H1 (cell line): Measurements from ENCODE around the gene ROBO4. TPM values are rescaled to one million over a fixed set of nuclear protein-coding genes. Genes with fewer than 3 reads are reported as not detected.

ENCODE experiments used
- CTCF ChIA-PET: fragments of 300-600 bp; sonication (Branson Sonifier 250); formaldehyde crosslinking; loops from one replicate; lab custom pipeline; 2021; ENCODE audit not compliant: partially characterized antibody; lab: Charles Lee
- POLR2A ChIA-PET: fragments of 300-600 bp; sonication (Branson Sonifier 250); formaldehyde crosslinking; loops from one replicate; lab custom pipeline; 2021; ENCODE audit warnings: inconsistent platforms; ENCODE audit not compliant: partially characterized antibody; lab: Charles Lee
- DNase-seq, 2 experiments: peaks; one replicate each; pipeline versions ENCODE4 v3.0.0 to v3.0.0-alpha.2; 2010 to 2022; ENCODE audit warnings: low spot score in 2 of 2, low read depth in 1 of 2, mixed read lengths in 1 of 2
- FAIRE-seq: peaks from 2 replicates; lab custom pipeline; 2011; peaks lifted over from hg19 to GRCh38; lab: Jason Lieb, UNC
- H2AFZ ChIP-seq: 2 replicates; pipeline ENCODE4 v1.8.1; 2012; ENCODE audit warnings: low read length, inconsistent platforms
- H2AK5ac ChIP-seq: 2 replicates; pipeline ENCODE4 v1.6.1; 2013; ENCODE audit warnings: low read depth, low read length
- H2BK120ac ChIP-seq: replicated peaks from 2 replicates; pipeline ENCODE3; 2013; ENCODE audit warnings: low read depth, low read length, inconsistent platforms
- H2BK12ac ChIP-seq: 2 replicates; pipeline ENCODE4 v1.6.1; 2013; ENCODE audit warnings: low read depth, low read length
- H2BK15ac ChIP-seq: 2 replicates; pipeline ENCODE4 v1.6.1; 2013; ENCODE audit warnings: low read length
- H2BK20ac ChIP-seq: 2 replicates; pipeline ENCODE4 v1.6.1; 2013; ENCODE audit warnings: low read length
- H2BK5ac ChIP-seq: 2 replicates; pipeline ENCODE4 v1.6.1; 2013; ENCODE audit warnings: low read depth, low read length
- H3K14ac ChIP-seq: 2 replicates; pipeline ENCODE4 v1.6.1; 2013; ENCODE audit warnings: inconsistent platforms; ENCODE audit not compliant: insufficient read length
- H3K18ac ChIP-seq: 2 replicates; pipeline ENCODE4 v1.6.1; 2013; ENCODE audit warnings: low read length; ENCODE audit errors: extremely low read depth
- H3K23ac ChIP-seq: 2 replicates; pipeline ENCODE4 v1.6.1; 2013; ENCODE audit warnings: inconsistent platforms; ENCODE audit not compliant: insufficient read length
- H3K23me2 ChIP-seq: 2 replicates; pipeline ENCODE4 v1.6.1; 2013; ENCODE audit warnings: low read depth, low read length
- H3K27ac ChIP-seq: 2 replicates; pipeline ENCODE4 v1.6.1; 2011; ENCODE audit warnings: low read depth, low read length, inconsistent platforms
- H3K27me3 ChIP-seq, 4 experiments: replicated peaks in 1 of 4; 1 replicate in 1 of 4; 2 replicates in 3 of 4; pipeline versions ENCODE4 v1.6.1 to v1.8.1; 2011 to 2013; ENCODE audit warnings: low read length in 3 of 4, mild to moderate bottlenecking in 3 of 4, inconsistent platforms in 2 of 4, mixed read lengths in 2 of 4, moderate library complexity in 1 of 4; ENCODE audit not compliant: control insufficient read depth in 3 of 4, insufficient read depth in 3 of 4; ENCODE audit errors: extremely low read depth in 1 of 4
- H3K36me3 ChIP-seq, 4 experiments: 2 replicates each; pipeline versions ENCODE4 v1.6.1 to v1.8.1; 2011 to 2013; ENCODE audit warnings: mild to moderate bottlenecking in 4 of 4, low read length in 3 of 4, moderate library complexity in 2 of 4, control low read depth in 1 of 4, inconsistent platforms in 1 of 4; ENCODE audit not compliant: insufficient read depth in 4 of 4, control insufficient read depth in 2 of 4
- H3K4ac ChIP-seq: replicated peaks from 2 replicates; pipeline ENCODE3; 2013; ENCODE audit warnings: low read length, low read depth, mixed read lengths, inconsistent platforms; ENCODE audit not compliant: insufficient read length
- H3K4me1 ChIP-seq, 4 experiments: replicated peaks in 1 of 4; 1 replicate in 1 of 4; 2 replicates in 3 of 4; pipeline versions ENCODE4 v1.6.1 to v1.8.1; 2011 to 2013; ENCODE audit warnings: low read length in 3 of 4, inconsistent platforms in 2 of 4, mixed read lengths in 1 of 4; ENCODE audit not compliant: insufficient read depth in 4 of 4, control insufficient read depth in 3 of 4
- H3K4me2 ChIP-seq, 2 experiments: 2 replicates each; pipeline versions ENCODE4 v1.6.1 to v1.8.1; 2011 to 2013; ENCODE audit warnings: low read depth in 2 of 2, low read length in 2 of 2, control low read depth in 1 of 2, inconsistent platforms in 1 of 2, mild to moderate bottlenecking in 1 of 2; ENCODE audit not compliant: insufficient read depth in 1 of 2
- H3K4me3 ChIP-seq, 4 experiments: fragments of 200-600, 300-600 bp in 1 of 4; sonication (generic), shearing (Covaris generic), sonication (Bioruptor Twin) in 1 of 4; 2 replicates each; pipeline versions ENCODE4 v1.5.1 to v1.8.1; 2011 to 2016; ENCODE audit warnings: low read length in 4 of 4, low read depth in 3 of 4, control low read depth in 2 of 4, inconsistent platforms in 2 of 4, mild to moderate bottlenecking in 2 of 4, mixed read lengths in 1 of 4, moderate library complexity in 1 of 4; ENCODE audit not compliant: insufficient read depth in 2 of 4; ENCODE audit errors: extremely low read depth in 1 of 4
- H3K56ac ChIP-seq: replicated peaks from 2 replicates; pipeline ENCODE3; 2013; ENCODE audit warnings: low read depth, mild to moderate bottlenecking, mixed read lengths, low read length, inconsistent platforms; ENCODE audit not compliant: insufficient read length
- H3K79me1 ChIP-seq: 2 replicates; pipeline ENCODE4 v1.6.1; 2013; ENCODE audit warnings: low read depth, low read length, control low read depth
- H3K79me2 ChIP-seq, 2 experiments: 2 replicates each; pipeline versions ENCODE4 v1.6.1 to v1.8.1; 2012 to 2013; ENCODE audit warnings: low read length in 2 of 2, mild to moderate bottlenecking in 2 of 2, inconsistent platforms in 1 of 2; ENCODE audit not compliant: insufficient read depth in 2 of 2, control insufficient read depth in 1 of 2
- H3K9ac ChIP-seq, 4 experiments: replicated peaks in 1 of 4; 1 replicate in 1 of 4; 2 replicates in 3 of 4; pipeline versions ENCODE4 v1.6.1 to v1.8.1; 2011 to 2013; ENCODE audit warnings: low read depth in 3 of 4, low read length in 3 of 4, control low read depth in 2 of 4, mild to moderate bottlenecking in 2 of 4, moderate library complexity in 2 of 4, inconsistent platforms in 1 of 4; ENCODE audit errors: extremely low read depth in 1 of 4
- H3K9me3 ChIP-seq, 2 experiments: 2 replicates each; pipeline versions ENCODE4 v1.6.1 to v1.8.1; 2012 to 2013; ENCODE audit warnings: mild to moderate bottlenecking in 2 of 2, moderate library complexity in 2 of 2, control low read depth in 1 of 2, inconsistent platforms in 1 of 2, low read depth in 1 of 2, low read length in 1 of 2, mixed read lengths in 1 of 2; ENCODE audit not compliant: insufficient read depth in 2 of 2
- H4K20me1 ChIP-seq, 2 experiments: replicated peaks in 1 of 2; 2 replicates each; pipeline versions ENCODE3 to v1.8.1; 2011 to 2013; ENCODE audit warnings: inconsistent platforms in 2 of 2, low read length in 2 of 2, mild to moderate bottlenecking in 1 of 2; ENCODE audit not compliant: insufficient read depth in 2 of 2, control insufficient read depth in 1 of 2
- H4K5ac ChIP-seq: 2 replicates; pipeline ENCODE4 v1.6.1; 2013; ENCODE audit warnings: low read length, low read depth, mixed read lengths, inconsistent platforms; ENCODE audit not compliant: insufficient read length
- H4K8ac ChIP-seq: 2 replicates; pipeline ENCODE4 v1.8.0; 2013; ENCODE audit warnings: mild to moderate bottlenecking, moderate library complexity, low read length, inconsistent platforms; ENCODE audit not compliant: insufficient read depth; ENCODE audit errors: extremely low read depth
- H4K91ac ChIP-seq: replicated peaks from 2 replicates; pipeline ENCODE3; 2013; ENCODE audit warnings: low read length, mixed read lengths, inconsistent platforms; ENCODE audit not compliant: insufficient read length
- BCL11A ChIP-seq, 2 experiments: IDR thresholded peaks; one replicate each; pipeline ENCODE4 v1.6.1; 2011; ENCODE audit warnings: low read depth in 2 of 2, low read length in 2 of 2, mild to moderate bottlenecking in 2 of 2
- CTBP2 ChIP-seq: IDR thresholded peaks from 2 replicates; pipeline ENCODE4 v1.7.0; 2011; ENCODE audit warnings: borderline replicate concordance, mild to moderate bottlenecking, moderate library complexity, mixed read lengths, low read length; ENCODE audit not compliant: insufficient read depth, insufficient read length
- EZH2 ChIP-seq: fragments of 200-600 bp; sonication (generic); IDR thresholded peaks from 2 replicates; pipeline ENCODE4 v1.7.1; 2012; ENCODE audit warnings: low read depth, mild to moderate bottlenecking, moderate library complexity, low read length, inconsistent platforms; ENCODE audit not compliant: severe bottlenecking
- FOSL1 ChIP-seq: IDR thresholded peaks from 2 replicates; pipeline ENCODE4 v1.6.1; 2011; ENCODE audit warnings: mild to moderate bottlenecking, low read depth, low read length, moderate library complexity; ENCODE audit not compliant: insufficient read depth
- GTF2F1 ChIP-seq: IDR thresholded peaks from 2 replicates; pipeline ENCODE4 v1.6.1; 2012; ENCODE audit warnings: low read depth, low read length, improper control_type of control experiment, borderline replicate concordance
- MAX ChIP-seq: IDR thresholded peaks from 2 replicates; pipeline ENCODE4 v1.6.1; 2012; ENCODE audit warnings: inconsistent platforms
- NRF1 ChIP-seq: IDR thresholded peaks from 2 replicates; pipeline ENCODE4 v1.6.1; 2011; ENCODE audit warnings: mild to moderate bottlenecking, low read depth, low read length, improper control_type of control experiment
- RBBP5 ChIP-seq: IDR thresholded peaks from 2 replicates; pipeline ENCODE4 v1.7.1; 2012; ENCODE audit warnings: low read depth, mild to moderate bottlenecking, inconsistent platforms, low read length, moderate library complexity, borderline replicate concordance
- RFX5 ChIP-seq: IDR thresholded peaks from 2 replicates; pipeline ENCODE4 v1.6.1; 2011; ENCODE audit warnings: low read depth, low read length, improper control_type of control experiment, borderline replicate concordance
- SAP30 ChIP-seq: fragments of 300-600 bp; sonication (generic); IDR thresholded peaks from 2 replicates; pipeline ENCODE4 v1.7.1; 2012; ENCODE audit warnings: low read length, moderate library complexity, mild to moderate bottlenecking, inconsistent platforms; ENCODE audit not compliant: insufficient read depth, insufficient replicate concordance
- SIX5 ChIP-seq: IDR thresholded peaks from 2 replicates; pipeline ENCODE4 v1.6.1; 2011; ENCODE audit warnings: mild to moderate bottlenecking, low read depth, low read length
- WGBS, 2 experiments: shearing (Covaris generic) in 1 of 2; methylation state at CpG; one replicate each; pipeline versions ENCODE4 v1.1.6 to v1.1.7; 2013 to 2015; ENCODE audit warnings: low lambda C conversion rate in 2 of 2, mixed read lengths in 2 of 2, inconsistent platforms in 1 of 2, low coverage in 1 of 2, missing lambda C conversion rate in 1 of 2; ENCODE audit not compliant: insufficient replicate concordance in 2 of 2, insufficient coverage in 1 of 2, insufficient read length in 1 of 2; ENCODE audit errors: extremely low coverage in 1 of 2, missing lambda C conversion rate in 1 of 2; 5-methylcytosine and 5-hydroxymethylcytosine counted together
- polyA plus RNA-seq, 7 experiments: library from polyadenylated mRNA; depleted of rRNA in 3 of 7; stranded (reverse) in 5 of 7; unstranded in 2 of 7; fragments of >200 nt in 5 of 7; fragments of 200-250 nt in 2 of 7; gene quantifications; 1 replicate in 5 of 7; 2 replicates in 1 of 7; 4 replicates in 1 of 7; pipeline versions ENCODE4 v1.2.1 to v1.2.3, GENCODE V29; 2011 to 2013; ENCODE audit warnings: missing spikeins in 2 of 7, mixed read lengths in 2 of 7
- total RNA-seq: library from RNA; stranded (reverse); fragmentation: NEBNext Ultra II Directional; extraction: Animal tissue kit (Norgen Biotek cat#: 25700); gene quantifications from 2 replicates; pipeline ENCODE4 v1.2.1, GENCODE V29; 2021

The ROBO4 gene
- total and polyA plus RNA-seq, 2 of the 8 experiments (the other 6 are each of a cell fraction or from before 2014, with no cell fraction given), result 0.03 TPM; not detected in 1

- no peak overlapping the region for H3K56ac ChIP-seq
- H2BK20ac ChIP-seq, result no peak overlapping the region
- no peak overlapping the region for H2BK5ac ChIP-seq
- no peak overlapping the region for H4K8ac ChIP-seq
- H2AFZ ChIP-seq, result no peak overlapping the region
- H3K23me2 ChIP-seq, result no peaks in the 10 kb centered on the region
- H2BK120ac ChIP-seq, result no peak overlapping the region
- no peak overlapping the region for H3K27ac ChIP-seq
- CTCF ChIA-PET, result interaction anchor here (0.6 to 4.8 kb wide), 8 partner anchors 8 to 225 kb away, joined by 3 to 22 read pairs (median 5); partner anchors contain the start of gene ROBO4
- H3K79me1 ChIP-seq, result no peaks in the 10 kb centered on the region
- DNase-seq (no peak), FAIRE-seq (no peak)
- 87% methylated on average over 2 of the region's 2 CpGs; no CpG with 5 or more reads in 1 of the 2 experiments for WGBS, 2 experiments
- H3K79me2 ChIP-seq, result no peaks in the 10 kb centered on the region
- no peaks in the 10 kb centered on the region; a peak in 1 of 7 replicates for H3K4me1 ChIP-seq
- no peak overlapping the region for H3K18ac ChIP-seq
- H3K9ac ChIP-seq, result no peak overlapping the region
- peaks cover 0 to 3% (median under 1%) of the 10 kb centered on the region in 4 experiments; a peak in 2 of 7 replicates for H3K27me3 ChIP-seq
- H4K20me1 ChIP-seq, result no peaks in the 10 kb centered on the region
- H2BK12ac ChIP-seq, result no peak overlapping the region
- H3K9me3 ChIP-seq, result no peaks in the 10 kb centered on the region
- H4K5ac ChIP-seq, result no peak overlapping the region
- H3K4me3 ChIP-seq, result no peak overlapping the region
- H3K23ac ChIP-seq, result no peak overlapping the region
- POLR2A ChIA-PET, result interaction anchor here (1.8 kb wide), 1 partner anchor 9 kb away, joined by 5 read pairs; the partner anchor contains the start of gene ROBO4
- no peak overlapping the region for H3K14ac ChIP-seq
- H2AK5ac ChIP-seq, result no peak overlapping the region
- H2BK15ac ChIP-seq, result no peak overlapping the region
- no peak overlapping the region for H3K4ac ChIP-seq
- H3K36me3 ChIP-seq, result no peaks in the 10 kb centered on the region
- H4K91ac ChIP-seq, result no peak overlapping the region
- no peak overlapping the region for H3K4me2 ChIP-seq
- no peak for TF ChIP-seq RBBP5
- TF ChIP-seq SAP30, result no peak
- no peak for TF ChIP-seq MAX
- no peak for TF ChIP-seq RFX5
- TF ChIP-seq BCL11A (IDR thresholded peaks at IDR 0.05; ENCODE audit: low read depth in 2 of 2, low read length in 2 of 2), result no peak
- TF ChIP-seq GTF2F1, result no peak
- no peak for TF ChIP-seq FOSL1
- TF ChIP-seq CTBP2, result no peak
- no peak for TF ChIP-seq EZH2
- no peak for TF ChIP-seq SIX5
- TF ChIP-seq NRF1, result no peak
These were observed 8.2 kb downstream of the ROBO4 start for GRCh38 chr11:124889191-124890091.
